ENCODE results near the gene TTLL12. TPM values are rescaled to one million over a fixed set of nuclear protein-coding genes. Genes with fewer than 3 reads are reported as not detected.

Gene TTLL12
- total RNA-seq, 1 experiment from 2014 or later = 46.4 TPM

DNA sequence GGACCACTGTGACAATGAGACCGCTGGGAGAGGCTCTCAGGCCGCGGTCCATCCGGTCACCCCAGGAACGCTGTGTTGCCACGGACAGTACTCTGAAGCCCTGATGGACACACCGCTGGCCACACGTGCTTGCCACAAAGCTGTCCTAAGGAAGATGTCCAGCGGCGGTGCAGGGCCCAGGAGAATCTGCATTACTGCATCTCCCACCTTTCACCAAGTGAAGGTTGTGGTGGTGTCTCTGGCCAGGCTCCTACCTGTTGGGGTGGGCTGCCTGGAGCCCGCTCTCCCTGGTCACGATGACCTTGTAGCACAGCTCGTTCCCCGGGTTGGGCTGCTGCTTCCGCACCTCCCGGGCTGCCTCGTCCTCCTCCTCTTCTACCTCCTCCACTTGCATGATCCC is 4.2 kb downstream of the TTLL12 start:
- TF ChIP-seq, protein P1, sequence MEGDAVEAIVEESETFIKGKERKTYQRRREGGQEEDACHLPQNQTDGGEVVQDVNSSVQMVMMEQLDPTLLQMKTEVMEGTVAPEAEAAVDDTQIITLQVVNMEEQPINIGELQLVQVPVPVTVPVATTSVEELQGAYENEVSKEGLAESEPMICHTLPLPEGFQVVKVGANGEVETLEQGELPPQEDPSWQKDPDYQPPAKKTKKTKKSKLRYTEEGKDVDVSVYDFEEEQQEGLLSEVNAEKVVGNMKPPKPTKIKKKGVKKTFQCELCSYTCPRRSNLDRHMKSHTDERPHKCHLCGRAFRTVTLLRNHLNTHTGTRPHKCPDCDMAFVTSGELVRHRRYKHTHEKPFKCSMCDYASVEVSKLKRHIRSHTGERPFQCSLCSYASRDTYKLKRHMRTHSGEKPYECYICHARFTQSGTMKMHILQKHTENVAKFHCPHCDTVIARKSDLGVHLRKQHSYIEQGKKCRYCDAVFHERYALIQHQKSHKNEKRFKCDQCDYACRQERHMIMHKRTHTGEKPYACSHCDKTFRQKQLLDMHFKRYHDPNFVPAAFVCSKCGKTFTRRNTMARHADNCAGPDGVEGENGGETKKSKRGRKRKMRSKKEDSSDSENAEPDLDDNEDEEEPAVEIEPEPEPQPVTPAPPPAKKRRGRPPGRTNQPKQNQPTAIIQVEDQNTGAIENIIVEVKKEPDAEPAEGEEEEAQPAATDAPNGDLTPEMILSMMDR (IDR thresholded peaks at IDR 0.05; ENCODE audit: insufficient read depth in 1 of 2, low read depth in 1 of 2, low read length in 1 of 2, severe bottlenecking in 1 of 2, unreplicated experiment in 1 of 2) = no peak
- DNase-seq = no peak
- Histone ChIP-seq H3K4me3 (ENCODE audit: low read depth, low read length) (no peak overlapping the region), H3K9me3 (no peaks in the 10 kb centered on the region), H3K36me3 (ENCODE audit: control insufficient read depth, insufficient read depth, low read length) (peaks cover 6% of the 10 kb centered on the region), H3K4me1 (peaks cover 9% of the 10 kb centered on the region; the same call in 1 of the 2 replicates), H3K27me3 (replicated peaks; ENCODE audit: control insufficient read depth, insufficient read depth, low read length) (no peaks in the 10 kb centered on the region)
- ChIA-PET CTCF (no interaction called here), POLR2A (no interaction called here)
- Mint-ChIP-seq H3K36me3 (ENCODE audit: insufficient read depth, unreplicated experiment) (peaks cover 22% of the 10 kb centered on the region), H3K27me3 (ENCODE audit: insufficient read depth, unreplicated experiment) (no peaks in the 10 kb centered on the region), H3K4me3 (ENCODE audit: unreplicated experiment) (no peak overlapping the region), H3K4me1 (ENCODE audit: low read depth, unreplicated experiment) (peaks cover 17% of the 10 kb centered on the region), H3K27ac (ENCODE audit: unreplicated experiment) (no peak overlapping the region), H3K9me3 (ENCODE audit: unreplicated experiment) (no peaks in the 10 kb centered on the region)
- BruUV-seq (replicated peaks) = no TSS peak
- intact Hi-C loops (cut with micrococcal nuclease; ENCODE audit: unreplicated experiment) = no loop called here

DNA sequence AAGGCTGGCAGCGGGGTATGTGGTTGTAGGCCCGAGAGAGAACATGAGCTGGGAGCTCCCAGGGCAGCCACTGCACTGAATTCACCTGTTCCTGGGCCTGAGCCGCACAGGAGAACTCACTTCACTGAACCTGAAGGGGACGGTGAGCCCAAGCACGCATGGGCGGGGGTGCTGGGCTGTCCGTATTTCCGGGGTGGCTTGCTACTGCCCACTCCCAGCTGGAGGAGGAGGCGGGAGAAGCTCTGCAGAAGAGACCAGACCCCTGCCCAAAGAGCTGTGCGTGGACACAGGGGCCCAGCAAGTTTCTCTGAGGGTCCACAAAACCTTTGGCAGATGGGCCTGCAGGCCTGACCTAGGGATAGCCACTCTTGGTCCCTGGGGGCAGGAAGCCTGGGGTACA is 4.8 kb downstream of the TTLL12 start:
- Histone ChIP-seq H3K9me3 (no peaks in the 10 kb centered on the region), H3K36me3 (ENCODE audit: control insufficient read depth, insufficient read depth, low read length) (peaks cover 6% of the 10 kb centered on the region), H3K4me3 (ENCODE audit: low read depth, low read length) (no peak overlapping the region), H3K27me3 (replicated peaks; ENCODE audit: control insufficient read depth, insufficient read depth, low read length) (no peaks in the 10 kb centered on the region), H3K4me1 (peaks cover 9% of the 10 kb centered on the region; the same call in 1 of the 2 replicates)
- intact Hi-C loops (cut with micrococcal nuclease; ENCODE audit: unreplicated experiment) = no loop called here
- Mint-ChIP-seq H3K27ac (ENCODE audit: unreplicated experiment) (no peak overlapping the region), H3K4me3 (ENCODE audit: unreplicated experiment) (no peak overlapping the region), H3K9me3 (ENCODE audit: unreplicated experiment) (no peaks in the 10 kb centered on the region), H3K27me3 (ENCODE audit: insufficient read depth, unreplicated experiment) (no peaks in the 10 kb centered on the region), H3K4me1 (ENCODE audit: low read depth, unreplicated experiment) (peaks cover 17% of the 10 kb centered on the region), H3K36me3 (ENCODE audit: insufficient read depth, unreplicated experiment) (peaks cover 22% of the 10 kb centered on the region)
- ChIA-PET POLR2A (no interaction called here), CTCF (no interaction called here)
- BruUV-seq (replicated peaks) = no TSS peak
- DNase-seq = no peak
- TF ChIP-seq, protein P1 (IDR thresholded peaks at IDR 0.05; ENCODE audit: insufficient read depth in 1 of 2, low read depth in 1 of 2, low read length in 1 of 2, severe bottlenecking in 1 of 2, unreplicated experiment in 1 of 2) = no peak

DNA sequence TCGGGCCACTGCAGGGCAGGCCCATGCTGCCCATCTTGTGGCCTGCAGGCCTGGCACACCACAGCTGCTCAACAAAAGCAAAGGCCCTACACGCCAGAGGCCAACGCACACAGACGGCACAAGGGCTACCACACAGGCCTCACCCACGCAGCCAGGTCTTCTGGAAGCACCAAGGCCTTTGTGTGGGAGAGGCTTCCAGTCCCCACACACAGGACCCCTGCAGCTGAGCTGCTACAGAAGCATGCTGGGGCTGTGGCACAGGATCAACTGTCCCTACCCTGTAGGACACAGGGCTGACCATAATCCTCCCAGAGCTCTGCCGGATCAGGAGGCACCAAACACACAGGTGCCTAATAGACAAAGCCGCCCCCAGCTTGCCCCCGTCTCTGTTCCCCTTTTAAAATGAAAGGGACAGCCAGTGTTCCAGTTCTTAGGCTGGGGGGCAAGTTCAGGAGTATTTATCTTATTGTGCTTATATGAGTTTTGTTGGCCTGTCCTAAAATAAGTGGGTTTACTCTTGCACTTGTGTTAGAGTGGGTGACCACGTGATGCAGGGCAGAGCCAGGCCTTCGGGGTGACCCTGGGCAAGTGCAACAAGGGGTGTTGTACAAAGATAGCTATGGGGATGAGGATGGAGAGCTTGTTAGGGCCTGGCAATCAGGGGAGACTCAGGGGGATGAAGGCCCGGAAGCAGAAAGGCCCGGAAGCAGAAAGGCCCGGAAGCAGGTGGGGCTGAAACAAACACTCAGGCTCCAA is 5.4 kb downstream of the TTLL12 start:
- peaks cover 6% of the 10 kb centered on the region for H3K36me3 ChIP-seq (ENCODE audit: control insufficient read depth, insufficient read depth, low read length)
- H3K4me1 ChIP-seq = peaks cover 9% of the 10 kb centered on the region; the same call in 1 of the 2 replicates
- TF ChIP-seq, protein P1 (IDR thresholded peaks at IDR 0.05; ENCODE audit: insufficient read depth in 1 of 2, low read depth in 1 of 2, low read length in 1 of 2, severe bottlenecking in 1 of 2, unreplicated experiment in 1 of 2) = no peak
- H3K27me3 ChIP-seq (replicated peaks; ENCODE audit: control insufficient read depth, insufficient read depth, low read length) = no peaks in the 10 kb centered on the region
- CTCF ChIA-PET = no interaction called here
- H3K9me3 ChIP-seq = no peaks in the 10 kb centered on the region
- no peak overlapping the region for H3K27ac Mint-ChIP-seq (ENCODE audit: unreplicated experiment)
- no peak overlapping the region for H3K4me3 ChIP-seq (ENCODE audit: low read depth, low read length)
- no peaks in the 10 kb centered on the region for H3K9me3 Mint-ChIP-seq (ENCODE audit: unreplicated experiment)
- no peak overlapping the region for H3K4me3 Mint-ChIP-seq (ENCODE audit: unreplicated experiment)
- intact Hi-C loops (cut with micrococcal nuclease; ENCODE audit: unreplicated experiment) = no loop called here
- BruUV-seq (replicated peaks) = no TSS peak
- no peaks in the 10 kb centered on the region for H3K27me3 Mint-ChIP-seq (ENCODE audit: insufficient read depth, unreplicated experiment)
- peaks cover 22% of the 10 kb centered on the region for H3K36me3 Mint-ChIP-seq (ENCODE audit: insufficient read depth, unreplicated experiment)
- DNase-seq = no peak
- POLR2A ChIA-PET = no interaction called here
- peaks cover 17% of the 10 kb centered on the region for H3K4me1 Mint-ChIP-seq (ENCODE audit: low read depth, unreplicated experiment)
